Limb (tissue), 2 donors: ENCODE measurements around the gene USHBP1.
A peak's percentile ranks its signal among the peaks of the same experiment; 100 is the strongest.

ENCODE experiments used
- DNase-seq, 2 donors: peaks; one replicate each; pipeline ENCODE4 v3.0.0-alpha.2; 2016; ENCODE audit errors: extremely low spot score in 2 of 2

USHBP1 gene, protein sequence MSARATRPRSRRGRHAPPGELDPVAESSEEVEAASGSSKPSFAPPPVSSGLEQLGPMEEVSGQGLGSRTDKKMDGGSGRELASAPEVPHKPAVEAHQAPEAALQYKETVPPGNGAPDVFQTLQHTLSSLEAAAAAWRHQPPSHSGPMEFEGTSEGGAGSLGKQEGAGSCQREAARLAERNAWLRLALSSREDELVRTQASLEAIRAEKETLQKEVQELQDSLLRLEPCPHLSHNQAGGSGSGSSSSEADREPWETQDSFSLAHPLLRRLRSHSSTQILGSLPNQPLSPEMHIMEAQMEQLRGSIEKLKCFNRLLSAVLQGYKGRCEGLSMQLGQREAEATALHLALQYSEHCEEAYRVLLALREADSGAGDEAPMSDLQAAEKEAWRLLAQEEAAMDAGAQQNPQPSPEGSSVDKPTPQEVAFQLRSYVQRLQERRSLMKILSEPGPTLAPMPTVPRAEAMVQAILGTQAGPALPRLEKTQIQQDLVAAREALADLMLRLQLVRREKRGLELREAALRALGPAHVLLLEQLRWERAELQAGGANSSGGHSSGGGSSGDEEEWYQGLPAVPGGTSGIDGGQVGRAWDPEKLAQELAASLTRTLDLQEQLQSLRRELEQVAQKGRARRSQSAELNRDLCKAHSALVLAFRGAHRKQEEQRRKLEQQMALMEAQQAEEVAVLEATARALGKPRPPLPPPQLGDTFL

DNA sequence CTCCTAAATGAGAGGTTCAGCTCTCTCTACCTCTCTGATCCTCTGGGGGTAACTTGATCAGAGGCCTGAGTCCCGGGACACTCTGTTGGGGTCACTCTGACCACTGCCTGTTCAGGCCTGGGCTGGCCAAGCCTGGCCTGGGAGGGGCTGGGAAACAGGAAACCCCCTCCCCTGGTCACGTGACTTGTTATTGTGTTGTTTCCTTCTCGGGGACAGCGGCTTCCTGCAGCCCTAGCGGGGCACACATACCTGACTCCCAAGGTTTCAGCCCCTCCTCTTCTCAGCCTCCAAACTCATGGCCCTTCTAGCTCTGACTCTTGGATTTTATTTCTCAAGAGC is at the start of gene USHBP1:
TSS of gene USHBP1 (minus strand) at position 105 of the 339 bp plus-strand sequence. CDS start 446 bp downstream, outside the sequence.
- DNase-seq = no peak

DNA sequence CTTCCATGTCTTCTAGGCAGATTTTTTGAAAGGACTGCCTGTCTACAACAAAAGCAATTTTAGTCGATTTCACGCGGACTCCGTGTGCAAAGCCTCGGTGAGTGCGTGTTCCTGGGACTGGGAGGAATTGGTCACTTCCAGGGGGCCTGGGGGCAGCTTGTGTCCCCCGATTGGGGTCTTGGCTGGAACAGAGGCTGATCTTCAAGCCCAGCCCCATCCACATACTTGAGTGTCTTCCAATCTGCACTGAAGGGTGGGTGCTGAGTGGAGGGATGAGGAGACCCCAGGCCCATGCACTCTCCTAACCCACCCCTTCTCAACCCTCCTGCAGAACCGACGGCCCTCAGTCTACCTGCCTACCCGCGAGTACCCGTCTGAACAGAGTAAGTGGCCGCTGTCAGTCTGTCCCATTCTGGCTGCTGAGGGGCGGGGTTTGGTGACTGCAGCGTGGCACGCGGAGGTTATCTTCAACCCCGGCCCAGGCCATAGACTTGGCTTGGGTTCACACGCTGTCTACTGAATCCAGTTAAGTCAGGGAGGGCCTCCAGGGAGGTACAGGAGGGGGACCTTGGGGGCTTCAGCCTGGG is 49.6 kb upstream of the USHBP1 start:
- DNase-seq = no peak

GRCh38 chr19:17312189-17313113 is 47.9 kb upstream of the USHBP1 start:
- no peak for DNase-seq

- no peak for DNase-seq
Observed at GRCh38 chr19:17311455-17312188, 47.1 kb upstream of the USHBP1 start.

DNA sequence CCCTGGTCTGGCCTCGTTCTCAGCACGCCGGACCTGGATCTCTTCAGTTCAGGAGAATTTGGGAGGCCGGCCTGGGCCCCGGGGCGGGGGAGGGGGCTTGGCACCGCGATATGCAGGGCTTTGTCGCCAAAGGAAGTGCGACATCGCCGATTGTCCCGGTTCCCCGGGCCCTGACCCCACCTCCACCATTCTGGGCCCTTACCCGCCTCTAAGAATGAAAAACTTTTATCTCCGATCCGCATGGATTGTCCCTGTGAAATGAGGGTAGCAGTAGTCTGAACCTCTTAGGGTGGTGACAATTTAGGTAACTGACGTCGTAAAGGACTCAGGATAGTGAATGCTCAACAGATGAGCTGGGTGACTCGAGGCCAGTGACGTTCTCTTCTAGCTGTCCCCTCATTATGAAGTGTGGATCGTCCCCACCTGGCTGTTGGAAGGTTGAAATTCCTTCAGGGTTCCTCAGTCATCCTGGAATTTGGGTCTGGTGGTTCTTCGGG is 45.5 kb upstream of the USHBP1 start:
- DNase-seq = no peak

- peak; percentile 97 to 100 for DNase-seq
Observed at GRCh38 chr19:17309198-17309964, 44.8 kb upstream of the USHBP1 start, which contains the start of gene DDA1. DDA1 (plus strand) TSS chr19:17309563; CDS start chr19:17309655, 92 bp downstream.

DNA sequence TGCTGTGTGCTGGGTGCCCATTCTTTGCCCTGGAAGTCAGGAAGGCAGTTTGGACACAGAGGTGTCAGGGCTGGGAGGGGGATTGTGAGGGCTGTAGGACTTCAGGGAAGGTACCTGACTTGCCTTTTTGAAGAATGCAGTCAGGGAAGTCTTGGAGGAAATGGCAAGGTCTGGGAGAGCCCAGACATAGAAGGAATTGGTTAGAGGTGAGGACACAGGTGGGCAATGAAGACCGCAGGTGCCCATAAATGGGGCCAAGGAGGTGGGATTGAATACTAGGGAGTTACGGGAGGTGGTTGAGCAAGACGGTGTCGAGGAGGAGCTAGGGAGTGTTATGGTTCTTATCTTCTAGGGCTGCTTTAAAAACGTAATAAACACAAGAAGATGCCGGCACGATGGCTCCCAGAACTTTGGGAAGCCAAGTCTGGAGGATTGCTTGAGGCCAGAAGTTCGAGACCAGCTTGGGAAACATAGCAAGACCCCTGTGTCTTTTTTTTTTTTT is 43.4 kb upstream of the USHBP1 start:
- no peak for DNase-seq

DNA sequence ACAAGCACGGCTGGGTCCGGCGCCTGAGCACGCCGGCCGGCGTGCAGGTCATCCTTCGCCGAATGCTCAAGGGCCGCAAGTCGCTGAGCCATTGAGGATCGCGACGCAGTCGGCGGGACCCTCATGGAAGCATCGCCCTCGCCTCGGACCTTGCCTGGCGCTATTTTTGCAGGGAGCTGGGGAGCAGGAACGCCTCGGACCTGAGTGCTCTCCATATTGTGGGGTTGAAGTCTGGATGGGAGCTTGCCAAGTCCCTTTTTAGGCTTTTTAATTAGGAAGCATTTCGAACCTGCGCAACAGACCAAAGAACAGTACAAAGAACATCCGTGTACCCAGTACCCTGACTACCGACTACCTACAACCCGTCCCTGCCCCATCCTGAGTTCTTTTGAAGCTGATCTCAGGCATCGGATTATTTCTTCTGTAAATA is 41.8 kb upstream of the USHBP1 start:
- no peak for DNase-seq

DNA sequence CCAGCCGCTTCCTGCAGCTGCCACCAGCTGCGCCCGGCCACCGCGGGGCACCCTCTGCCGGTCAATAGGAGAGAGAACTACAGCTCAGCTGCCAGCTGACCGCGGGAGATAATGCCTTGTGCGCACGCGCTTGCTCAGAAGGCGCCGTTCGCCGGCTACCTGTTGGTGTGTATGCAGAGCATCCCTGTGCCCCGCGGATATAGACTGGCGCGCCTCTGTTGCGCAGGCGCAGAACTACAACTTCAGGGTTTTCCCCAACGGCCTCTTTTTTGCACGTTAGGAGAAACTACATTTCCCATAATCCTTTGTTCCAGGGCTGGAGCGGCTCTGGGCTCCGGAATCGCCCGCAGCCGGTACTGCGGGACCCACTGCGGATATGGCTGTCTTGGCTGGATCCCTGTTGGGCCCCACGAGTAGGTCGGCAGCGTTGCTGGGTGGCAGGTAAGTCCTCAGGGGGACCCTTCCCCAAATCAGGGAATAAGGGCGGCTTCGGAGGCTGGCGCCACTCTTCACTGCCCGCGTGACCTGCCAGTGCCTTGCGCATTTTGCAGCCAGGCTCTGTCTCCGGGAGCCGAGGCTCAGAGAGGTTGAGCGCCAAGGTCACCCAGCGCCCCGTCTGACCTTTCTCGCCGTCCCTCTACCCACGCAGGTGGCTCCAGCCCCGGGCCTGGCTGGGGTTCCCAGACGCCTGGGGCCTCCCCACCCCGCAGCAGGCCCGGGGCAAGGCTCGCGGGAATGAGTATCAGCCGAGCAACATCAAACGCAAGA is 41.2 kb upstream of the USHBP1 start, which contains the start of gene MRPL34:
TSS of gene MRPL34 (plus strand) at position 356 of the 768 bp plus-strand sequence. CDS start at position 377, 21 bp downstream.
- DNase-seq = peak; percentile 95 to 98

DNA sequence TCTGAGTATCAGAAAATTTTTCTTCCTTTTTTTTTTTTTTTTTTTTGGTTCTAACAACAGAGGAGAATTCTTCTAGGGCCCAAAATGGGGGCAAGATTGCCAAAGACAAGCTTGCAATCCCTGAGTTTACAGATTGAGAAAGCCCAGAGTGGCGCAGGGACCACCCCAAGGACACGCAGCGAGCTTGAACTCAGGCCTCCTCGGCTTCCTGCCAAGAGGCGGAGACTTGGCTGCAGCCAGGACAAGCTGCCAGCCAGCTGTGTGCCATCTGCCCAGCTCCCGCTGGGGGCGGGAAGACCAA is 40.6 kb upstream of the USHBP1 start:
- no peak for DNase-seq

GRCh38 chr19:17304386-17305215 is 40.1 kb upstream of the USHBP1 start:
- no peak for DNase-seq

GRCh38 chr19:17303940-17304267 is 39.4 kb upstream of the USHBP1 start:
- DNase-seq = no peak

- DNase-seq = peak; percentile 95 to 97
Observed at GRCh38 chr19:17303167-17303939, 38.8 kb upstream of the USHBP1 start, which contains the start of gene ABHD8. ABHD8 (minus strand) TSS chr19:17303425; CDS start chr19:17301616, 1,809 bp downstream.

GRCh38 chr19:17302391-17303166 is 38.0 kb upstream of the USHBP1 start:
- peak in 1 of 2 donors; percentile 61 for DNase-seq

DNA sequence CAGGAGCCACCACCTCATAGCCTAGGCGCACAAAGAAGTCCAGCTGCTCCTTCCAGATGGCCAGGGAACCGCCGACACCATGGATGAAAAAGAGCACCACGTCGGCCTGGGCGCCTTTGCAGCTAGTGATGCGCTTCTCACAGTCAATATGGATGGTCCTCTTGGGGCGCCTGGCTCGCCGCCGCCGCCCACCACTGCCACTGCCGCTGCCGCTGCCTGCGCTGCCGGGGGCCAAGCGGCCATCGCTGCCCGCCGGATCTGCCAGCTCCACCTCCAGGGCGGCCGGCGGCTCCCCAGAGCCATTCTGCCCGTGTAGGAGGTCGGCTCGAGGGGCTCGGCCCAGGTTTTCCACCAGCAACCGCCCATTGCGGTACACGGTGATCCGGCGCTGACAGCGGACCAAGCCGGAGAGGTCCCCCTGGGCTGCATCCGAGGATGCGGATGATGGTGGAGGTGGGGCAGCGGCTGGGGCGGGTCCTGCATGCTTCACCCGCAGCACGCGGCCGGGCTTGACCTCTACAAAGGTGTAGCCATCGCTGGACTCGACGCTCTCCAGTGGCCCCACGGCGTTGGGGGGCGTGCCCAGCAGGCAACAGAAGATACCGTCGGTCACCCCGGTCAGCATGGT is 36.6 kb upstream of the USHBP1 start:
- DNase-seq = no peak

DNA sequence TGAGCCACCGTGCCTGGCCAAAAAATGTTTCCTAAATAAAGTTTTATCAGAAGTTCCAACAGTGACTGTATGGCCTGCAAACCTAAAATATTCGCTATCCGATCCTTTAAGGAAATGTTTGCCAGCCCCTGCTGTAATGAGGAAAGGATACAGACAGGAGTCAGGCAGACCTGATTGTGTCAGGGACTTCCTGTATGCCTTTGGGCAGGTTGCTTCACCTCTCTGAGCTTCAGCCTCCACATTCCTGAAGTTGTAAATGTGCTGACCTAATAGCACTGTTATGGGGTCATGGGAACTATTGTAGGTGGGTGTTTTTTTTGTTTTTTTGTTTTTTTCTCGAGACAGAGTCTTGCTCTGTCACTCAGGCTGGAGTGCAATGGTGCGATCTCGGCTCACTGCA is 32.4 kb upstream of the USHBP1 start:
- DNase-seq = no peak
